Ovary (tissue), 9 donors: Measurements from ENCODE around the gene ADAMTSL5. TPM values are rescaled to one million over a fixed set of nuclear protein-coding genes. Genes with fewer than 3 reads are reported as not detected.

Experiments
- DNase-seq, 5 donors: peaks; one replicate each; pipeline ENCODE4 v3.0.0-alpha.2; 2019 to 2020
- H3K27ac ChIP-seq, 2 donors: fragments of 200-600 bp; one replicate each; pipeline versions ENCODE4 v1.5.1 to v1.8.0; 2019 to 2022
- H3K27me3 ChIP-seq: fragments of 200-600 bp; one replicate; pipeline ENCODE4 v1.8.0; 2022
- H3K36me3 ChIP-seq: fragments of 200-600 bp; sonication (generic); one replicate; pipeline ENCODE4 v1.5.1; 2019
- H3K4me1 ChIP-seq: one replicate; pipeline ENCODE4 v1.8.1; 2013; ENCODE audit warnings: mild to moderate bottlenecking, moderate library complexity; ENCODE audit not compliant: insufficient read depth
- H3K4me3 ChIP-seq: fragments of 200-600 bp; sonication (generic); one replicate; pipeline ENCODE4 v1.5.1; 2017
- H3K9me3 ChIP-seq, 2 donors: fragments of 200-600 bp in 1 of 2; sonication (generic) in 1 of 2; one replicate each; pipeline versions ENCODE4 v1.5.1 to v1.8.1; 2013 to 2019; ENCODE audit warnings: mild to moderate bottlenecking in 1 of 2, moderate library complexity in 1 of 2
- CTCF ChIP-seq, 3 donors: fragments of 450-650 bp in 2 of 3; fragments of 200-600 bp in 1 of 3; IDR thresholded peaks; one replicate each; pipeline versions ENCODE4 v1.5.1 to v1.8.0; 2016 to 2022; ENCODE audit warnings: antibody characterized with exemption in 3 of 3, mild to moderate bottlenecking in 1 of 3
- EP300 ChIP-seq: sonication (generic); formaldehyde crosslinking; IDR thresholded peaks from one replicate; pipeline ENCODE4 v1.6.1; 2017; ENCODE audit warnings: antibody characterized with exemption
- POLR2A ChIP-seq: fragments of 450-650 bp; IDR thresholded peaks from one replicate; pipeline ENCODE4 v1.6.1; 2017; ENCODE audit warnings: antibody characterized with exemption, mild to moderate bottlenecking, moderate library complexity
- WGBS, 3 donors: extraction: QIAGEN DNeasy Blood & Tissue Kit in 1 of 3; methylation state at CpG; one replicate each; pipeline versions ENCODE4 v1.1.5 to v1.1.7; 2013 to 2017; 5-methylcytosine and 5-hydroxymethylcytosine counted together
- intact Hi-C, 4 donors: fragments of 100-400 bp; cut with DNase I; formaldehyde crosslinking; loops; one replicate each; pipeline versions ENCODE4 v1.11.0 to v1.15.1; 2022 to 2023
- polyA plus RNA-seq, 2 donors: library from polyadenylated mRNA; stranded (reverse); fragments of 200-250 nt in 1 of 2; fragments of 350-450 nt in 1 of 2; fragmentation: Illumina TruSeq in 1 of 2; extraction: RNeasy Lipid Tissue Mini Kit (QIAGEN cat#74804) in 1 of 2; gene quantifications; one replicate each; pipeline ENCODE4 v1.2.3, GENCODE V29; 2013 to 2014
- total RNA-seq, 7 donors: library from RNA; depleted of rRNA in 2 of 7; stranded (reverse); fragments of >200 nt in 2 of 7; fragmentation: NEBNext Ultra II Directional in 3 of 7; extraction: Animal tissue kit (Norgen Biotek cat#: 25700) in 3 of 7; gene quantifications; one replicate each; pipeline versions ENCODE4 v1.1.0 to v1.2.4, GENCODE V29; 2016 to 2023
- donor health status: DM: no; HTN: no; CAD: no; lungs with moderate emphysema.
- donor health status: DM: no; HTN: no; CAD: no.
- donor health status: Bipolar disorder and iron deficiency.
- donor health status: DM: yes; HTN: yes; CAD: no.
- donor health status: DM: no; HTN: no; CAD: no.
- donor health status: DM: yes; HTN: yes; CAD: no.

Gene ADAMTSL5
- total and polyA plus RNA-seq, 9 donors = 0.19 to 7.5 (median 2.0) TPM; not detected in 1

DNA sequence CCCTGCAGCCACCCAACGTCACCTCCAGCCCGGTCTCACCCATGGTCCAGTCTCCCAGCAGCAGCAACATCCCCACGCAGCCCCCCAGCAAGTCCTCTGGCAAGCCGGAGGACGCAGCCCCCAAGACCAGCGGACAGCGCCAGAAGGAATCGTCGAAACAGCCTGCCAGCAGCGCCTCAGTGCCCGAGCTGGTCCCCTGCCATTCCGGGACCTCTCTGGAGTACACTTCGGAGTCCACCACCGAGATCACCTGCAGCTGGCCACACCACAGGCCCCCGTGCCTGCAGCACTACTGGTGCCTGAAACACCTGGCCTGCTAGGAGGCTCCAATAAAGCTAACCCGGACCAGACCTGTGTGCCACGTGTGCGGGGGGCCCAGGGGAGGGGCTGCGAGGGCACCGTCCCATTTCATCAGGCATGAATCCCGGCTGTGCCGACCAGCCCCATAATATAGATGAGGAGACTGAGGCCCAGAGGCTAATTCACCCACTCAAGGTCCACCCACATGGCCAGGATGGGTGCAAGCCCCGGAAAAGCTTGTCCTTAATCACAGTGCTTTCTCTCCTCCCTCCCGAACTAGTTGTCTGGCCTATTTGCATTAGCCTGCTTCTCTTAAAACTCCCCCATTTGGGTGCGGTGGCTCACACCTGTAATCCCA is 15.1 kb downstream of the ADAMTSL5 start:
- intact Hi-C loops = no loop called here
- DNase-seq = no peak
- no peak overlapping the region for H3K4me3 ChIP-seq
- 64 to 70% (median 65%) methylated on average over 25 of the region's 25 CpGs for WGBS, 3 donors
- no peak overlapping the region for H3K27ac ChIP-seq
- no peaks in the 10 kb centered on the region for H3K9me3 ChIP-seq
- no peaks in the 10 kb centered on the region for H3K36me3 ChIP-seq
- TF ChIP-seq EP300 = no peak
- TF ChIP-seq CTCF (IDR thresholded peaks at IDR 0.05) = no peak
- TF ChIP-seq POLR2A = no peak
- peaks cover 8% of the 10 kb centered on the region for H3K4me1 ChIP-seq
- H3K27me3 ChIP-seq = no peaks in the 10 kb centered on the region

DNA sequence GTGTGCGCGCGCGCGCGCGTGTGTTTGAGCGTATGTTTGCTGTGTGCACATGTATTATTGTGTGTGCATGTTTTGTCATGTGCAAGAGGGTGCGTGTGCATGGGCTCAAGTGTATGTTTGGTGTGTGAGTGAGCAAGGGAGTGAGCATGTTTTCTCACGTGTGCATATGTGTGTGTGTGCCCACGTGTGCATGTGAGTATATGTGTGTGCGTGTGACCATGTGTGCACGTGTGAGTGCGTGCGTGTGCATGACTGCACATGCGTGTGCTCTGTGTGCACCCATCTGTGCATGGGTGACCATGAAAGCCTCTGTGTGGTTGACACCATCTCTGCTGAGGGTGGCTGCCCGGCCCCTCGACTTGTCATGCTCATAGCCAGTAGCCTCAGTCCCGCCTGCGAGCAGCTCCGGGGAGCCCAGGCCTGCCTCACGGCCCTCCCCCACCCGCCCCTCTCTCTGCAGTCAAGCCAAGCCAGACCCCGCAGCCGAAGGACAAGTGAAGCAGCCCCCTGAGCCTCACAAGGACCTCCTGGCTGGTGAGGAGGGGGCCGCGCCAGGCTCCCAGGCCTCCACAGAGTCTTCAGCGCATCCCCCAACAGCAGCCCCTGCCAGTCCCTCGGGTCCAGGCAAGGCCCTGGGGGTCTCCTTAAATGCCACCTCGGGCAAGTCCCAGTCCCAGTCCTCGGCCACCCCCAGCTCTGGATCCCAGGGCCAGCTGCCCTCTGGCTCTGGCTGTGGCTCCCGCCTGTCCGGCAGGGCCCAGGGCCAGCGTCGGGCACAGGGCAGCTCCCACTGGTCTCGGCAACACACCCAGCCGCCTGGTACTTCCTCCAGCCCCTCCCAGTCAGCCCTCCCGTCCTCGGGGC is 15.9 kb downstream of the ADAMTSL5 start:
- H3K4me3 ChIP-seq = no peak overlapping the region
- WGBS, 3 donors = 57 to 67% (median 67%) methylated on average over 34 to 39 of the region's 39 CpGs
- DNase-seq = no peak

GRCh38 chr19:1495799-1496713 is 16.8 kb downstream of the ADAMTSL5 start:
- 72 to 85% (median 82%) methylated on average over 40 of the region's 40 CpGs for WGBS, 3 donors
- Histone ChIP-seq H3K27ac (no peak overlapping the region), H3K27me3 (no peaks in the 10 kb centered on the region), H3K4me3 (no peak overlapping the region), H3K36me3 (no peaks in the 10 kb centered on the region), H3K9me3 (no peaks in the 10 kb centered on the region), H3K4me1 (peaks cover 15% of the 10 kb centered on the region)
- DNase-seq = no peak
- TF ChIP-seq POLR2A (no peak), EP300 (no peak), CTCF (IDR thresholded peaks at IDR 0.05) (no peak)
- intact Hi-C loops = no loop called here

More for the DNA sequence above, 15.9 kb downstream of the ADAMTSL5 start:
- intact Hi-C loops = no loop called here
- Histone ChIP-seq H3K4me1 (peaks cover 8% of the 10 kb centered on the region), H3K36me3 (no peaks in the 10 kb centered on the region), H3K27ac (no peak overlapping the region), H3K27me3 (no peaks in the 10 kb centered on the region), H3K9me3 (no peaks in the 10 kb centered on the region)
- TF ChIP-seq CTCF (IDR thresholded peaks at IDR 0.05) (no peak), POLR2A (no peak), EP300 (no peak)
